Measurements from ENCODE around the gene NHLRC1. TPM values are rescaled to one million over a fixed set of nuclear protein-coding genes. Genes with fewer than 3 reads are reported as not detected.

Gene NHLRC1
- total and polyA plus RNA-seq, 4 experiments from 2014 or later: 0.95 to 1.7 (median 1.1) TPM

DNA sequence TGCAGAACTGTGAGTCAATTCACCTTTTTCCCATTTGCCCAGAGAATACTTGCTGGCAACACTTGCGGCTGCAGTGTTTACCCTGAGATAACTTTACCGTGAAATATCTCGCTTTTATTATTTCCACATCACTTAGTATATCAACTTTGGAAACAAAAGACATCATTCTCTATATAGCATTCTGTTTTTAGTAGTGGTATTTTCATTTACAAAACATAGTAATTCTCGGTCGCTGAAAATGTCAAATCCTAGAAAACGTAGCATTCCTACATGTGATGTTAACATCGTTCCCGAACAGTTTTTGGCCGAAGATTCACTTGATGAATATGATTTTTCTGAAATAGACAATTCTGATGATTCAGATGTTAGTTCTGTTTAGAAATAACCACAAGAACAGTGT is 52.0 kb downstream of the NHLRC1 start:
- POLR2A ChIA-PET (ENCODE audit: partially characterized antibody): no interaction called here
- H3K36me3 ChIP-seq (ENCODE audit: insufficient read depth, low read length): no peaks in the 10 kb centered on the region
- CTCF ChIA-PET (ENCODE audit: partially characterized antibody): no interaction called here
- no peak overlapping the region for H3K4me3 ChIP-seq (ENCODE audit: low read length in 2 of 2)
- H3K27me3 Mint-ChIP-seq: peaks cover 3 to 4% of the 10 kb centered on the region in 2 donors
- intact Hi-C loops (cut with micrococcal nuclease): no loop called here
- DNase-seq: no peak
- no peaks in the 10 kb centered on the region for H3K9me3 ChIP-seq (ENCODE audit: control insufficient read depth in 1 of 2, low read length in 2 of 2)
- H3K4me1 ChIP-seq (ENCODE audit: insufficient read depth, low read length): no peaks in the 10 kb centered on the region
- H3K4me3 Mint-ChIP-seq: no peak overlapping the region
- no peaks in the 10 kb centered on the region for H3K36me3 Mint-ChIP-seq
- H3K4me1 Mint-ChIP-seq: no peaks in the 10 kb centered on the region
- no peak overlapping the region for H3K27ac ChIP-seq (ENCODE audit: low read depth, low read length)
- H3K9me3 Mint-ChIP-seq: peaks cover 0 to 11% (median 6%) of the 10 kb centered on the region in 8 donors
- H3K27ac Mint-ChIP-seq: no peak overlapping the region
- H3K27me3 ChIP-seq (ENCODE audit: insufficient read depth, low read length): no peaks in the 10 kb centered on the region

Other genes starting within 250 kb of the NHLRC1 start
- gene KIF13A, start 135.0 kb downstream of the NHLRC1 start, total RNA-seq: 1 to 10 TPM; 1.5 to 1.7 TPM
- under 1 TPM in 1 of 2 donors, not detected in 1; 0.61 TPM for gene KIF13A, start 135.0 kb downstream of the NHLRC1 start, polyA plus RNA-seq
- 1 to 10 TPM; 6.4 to 7.4 TPM for gene TPMT, start 32.4 kb upstream of the NHLRC1 start, total RNA-seq
- 10 to 100 TPM; 10.2 to 18.3 TPM for gene TPMT, start 32.4 kb upstream of the NHLRC1 start, polyA plus RNA-seq
- gene KDM1B, start 32.7 kb upstream of the NHLRC1 start, total RNA-seq: 10 to 100 TPM; 12.0 to 12.3 TPM
- gene KDM1B, start 32.7 kb upstream of the NHLRC1 start, polyA plus RNA-seq: under 1 TPM; 0.45 to 0.96 TPM
- gene DEK, start 141.9 kb upstream of the NHLRC1 start, total RNA-seq: 100 to 1,000 TPM; 128 to 131 TPM
- gene DEK, start 141.9 kb upstream of the NHLRC1 start, polyA plus RNA-seq: 10 to 100 TPM; 56.4 to 91.4 TPM

Data from CD4-positive, alpha-beta memory T cell (primary cell).